HUES48 (cell line): ENCODE data around the gene IDUA.

Experiments
- H3K27ac ChIP-seq: one replicate; pipeline ENCODE4 v1.7.0; 2013; ENCODE audit warnings: low read depth, low read length, inconsistent platforms
- H3K27me3 ChIP-seq: 2 replicates; pipeline ENCODE4 v1.6.1; 2013; ENCODE audit warnings: mild to moderate bottlenecking, low read length; ENCODE audit not compliant: control insufficient read depth, insufficient read depth
- H3K36me3 ChIP-seq: 2 replicates; pipeline ENCODE4 v1.6.1; 2013; ENCODE audit warnings: low read length; ENCODE audit not compliant: control insufficient read depth, insufficient read depth
- H3K4me1 ChIP-seq: 2 replicates; pipeline ENCODE4 v1.6.1; 2013; ENCODE audit warnings: mild to moderate bottlenecking, low read length; ENCODE audit not compliant: control insufficient read depth, insufficient read depth
- H3K4me3 ChIP-seq: 2 replicates; pipeline ENCODE4 v1.5.1; 2013; ENCODE audit warnings: mild to moderate bottlenecking, low read depth, low read length
- H3K9ac ChIP-seq: 2 replicates; pipeline ENCODE4 v1.6.1; 2013; ENCODE audit warnings: mild to moderate bottlenecking, low read depth, low read length, moderate library complexity
- H3K9me3 ChIP-seq: 2 replicates; pipeline ENCODE4 v1.6.1; 2013; ENCODE audit warnings: low read length; ENCODE audit not compliant: control insufficient read depth, insufficient read depth

IDUA gene

GRCh38 chr4:957231-957580, 29.6 kb upstream of the IDUA start:
- no peak overlapping the region for H3K9ac ChIP-seq
- no peaks in the 10 kb centered on the region for H3K4me1 ChIP-seq
- H3K36me3 ChIP-seq = peaks cover 3% of the 10 kb centered on the region; the same call in 1 of the 2 replicates
- H3K27ac ChIP-seq = no peak overlapping the region
- no peaks in the 10 kb centered on the region for H3K27me3 ChIP-seq
- H3K9me3 ChIP-seq = no peaks in the 10 kb centered on the region
- H3K4me3 ChIP-seq = no peak overlapping the region

DNA sequence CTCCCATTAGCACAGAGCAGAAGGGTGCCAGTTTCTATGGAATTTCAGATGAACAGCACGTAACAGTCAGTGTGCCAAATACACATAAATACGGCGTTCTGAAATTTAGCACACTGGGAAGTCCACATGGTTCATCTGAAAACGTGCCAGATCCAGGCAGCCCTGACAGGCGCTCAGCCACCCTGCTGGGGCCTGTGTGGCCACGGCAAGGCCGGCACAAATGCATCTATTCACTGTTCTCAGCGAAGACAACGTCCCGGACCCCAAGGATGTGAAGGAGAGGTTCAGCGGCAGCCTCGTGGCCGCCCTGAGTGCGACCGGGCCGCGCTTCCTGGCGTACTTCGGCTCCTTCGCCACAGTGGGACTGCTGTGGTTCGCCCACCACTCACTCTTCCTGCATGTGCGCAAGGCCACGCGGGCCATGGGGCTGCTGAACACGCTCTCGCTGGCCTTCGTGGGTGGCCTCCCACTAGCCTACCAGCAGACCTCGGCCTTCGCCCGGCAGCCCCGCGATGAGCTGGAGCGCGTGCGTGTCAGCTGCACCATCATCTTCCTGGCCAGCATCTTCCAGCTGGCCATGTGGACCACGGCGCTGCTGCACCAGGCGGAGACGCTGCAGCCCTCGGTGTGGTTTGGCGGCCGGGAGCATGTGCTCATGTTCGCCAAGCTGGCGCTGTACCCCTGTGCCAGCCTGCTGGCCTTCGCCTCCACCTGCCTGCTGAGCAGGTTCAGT, 29.1 kb upstream of the IDUA start:
- Histone ChIP-seq H3K36me3 (peaks cover 3% of the 10 kb centered on the region; the same call in 1 of the 2 replicates), H3K4me1 (no peaks in the 10 kb centered on the region)

DNA sequence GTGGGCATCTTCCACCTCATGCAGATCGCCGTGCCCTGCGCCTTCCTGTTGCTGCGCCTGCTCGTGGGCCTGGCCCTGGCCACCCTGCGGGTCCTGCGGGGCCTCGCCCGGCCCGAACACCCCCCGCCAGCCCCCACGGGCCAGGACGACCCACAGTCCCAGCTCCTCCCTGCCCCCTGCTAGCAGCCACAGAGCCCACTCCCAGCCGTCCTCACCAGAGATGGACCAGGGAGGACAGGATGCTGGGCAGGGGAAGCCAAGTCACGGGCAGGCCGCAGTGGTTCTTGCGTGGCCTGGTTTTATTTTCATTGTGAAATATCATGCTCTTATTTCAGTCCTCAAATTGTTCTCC, 28.6 kb upstream of the IDUA start:
- peaks cover 3% of the 10 kb centered on the region; the same call in 1 of the 2 replicates for H3K36me3 ChIP-seq
- H3K4me1 ChIP-seq = no peaks in the 10 kb centered on the region
- H3K9me3 ChIP-seq = no peaks in the 10 kb centered on the region
- no peaks in the 10 kb centered on the region for H3K27me3 ChIP-seq
- no peak overlapping the region for H3K4me3 ChIP-seq
- H3K9ac ChIP-seq = no peak overlapping the region
- H3K27ac ChIP-seq = no peak overlapping the region

More for the DNA sequence above, 29.1 kb upstream of the IDUA start:
- H3K27me3 ChIP-seq = no peaks in the 10 kb centered on the region
- H3K27ac ChIP-seq = no peak overlapping the region
- no peaks in the 10 kb centered on the region for H3K9me3 ChIP-seq
- no peak overlapping the region for H3K9ac ChIP-seq
- no peak overlapping the region for H3K4me3 ChIP-seq

- Histone ChIP-seq H3K4me3 (no peak overlapping the region), H3K4me1 (no peaks in the 10 kb centered on the region), H3K36me3 (peaks cover 3% of the 10 kb centered on the region; the same call in 1 of the 2 replicates), H3K9me3 (no peaks in the 10 kb centered on the region), H3K27me3 (no peaks in the 10 kb centered on the region), H3K9ac (no peak overlapping the region), H3K27ac (no peak overlapping the region)
These were observed 28.0 kb upstream of the IDUA start for GRCh38 chr4:958696-959337.

- Histone ChIP-seq H3K27ac (no peak overlapping the region), H3K9me3 (no peaks in the 10 kb centered on the region), H3K4me3 (no peak overlapping the region), H3K27me3 (no peaks in the 10 kb centered on the region), H3K36me3 (peaks cover 3% of the 10 kb centered on the region; the same call in 1 of the 2 replicates), H3K4me1 (no peaks in the 10 kb centered on the region), H3K9ac (no peak overlapping the region)
These were observed 27.3 kb upstream of the IDUA start for GRCh38 chr4:959338-960139.

DNA sequence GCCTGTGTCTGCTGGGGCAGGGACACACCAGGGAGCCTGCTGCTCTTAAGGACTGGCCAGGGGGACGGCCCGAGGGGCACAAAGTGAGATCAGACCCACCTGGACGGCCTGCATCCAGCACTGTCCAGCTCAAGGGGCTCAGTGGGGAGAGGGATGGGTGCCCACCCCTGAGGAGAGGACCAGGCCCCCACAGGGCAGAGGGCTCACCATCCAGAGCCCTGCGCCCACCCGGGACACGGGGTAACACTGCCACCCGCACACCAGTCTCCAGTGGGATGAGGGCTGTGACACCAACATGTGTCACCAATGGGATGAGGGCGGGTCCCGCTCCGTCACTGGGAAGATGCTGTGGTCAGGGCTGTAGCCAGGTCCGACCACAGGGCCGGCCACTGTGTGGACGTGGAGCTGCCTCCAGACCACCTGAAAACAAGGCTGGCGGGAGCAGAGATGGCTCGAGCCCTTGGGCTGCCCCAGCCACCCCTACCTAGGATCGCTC, 26.7 kb upstream of the IDUA start:
- Histone ChIP-seq H3K9ac (no peak overlapping the region), H3K4me1 (no peaks in the 10 kb centered on the region), H3K36me3 (peaks cover 3% of the 10 kb centered on the region; the same call in 1 of the 2 replicates), H3K4me3 (no peak overlapping the region), H3K9me3 (no peaks in the 10 kb centered on the region), H3K27ac (no peak overlapping the region), H3K27me3 (no peaks in the 10 kb centered on the region)

DNA sequence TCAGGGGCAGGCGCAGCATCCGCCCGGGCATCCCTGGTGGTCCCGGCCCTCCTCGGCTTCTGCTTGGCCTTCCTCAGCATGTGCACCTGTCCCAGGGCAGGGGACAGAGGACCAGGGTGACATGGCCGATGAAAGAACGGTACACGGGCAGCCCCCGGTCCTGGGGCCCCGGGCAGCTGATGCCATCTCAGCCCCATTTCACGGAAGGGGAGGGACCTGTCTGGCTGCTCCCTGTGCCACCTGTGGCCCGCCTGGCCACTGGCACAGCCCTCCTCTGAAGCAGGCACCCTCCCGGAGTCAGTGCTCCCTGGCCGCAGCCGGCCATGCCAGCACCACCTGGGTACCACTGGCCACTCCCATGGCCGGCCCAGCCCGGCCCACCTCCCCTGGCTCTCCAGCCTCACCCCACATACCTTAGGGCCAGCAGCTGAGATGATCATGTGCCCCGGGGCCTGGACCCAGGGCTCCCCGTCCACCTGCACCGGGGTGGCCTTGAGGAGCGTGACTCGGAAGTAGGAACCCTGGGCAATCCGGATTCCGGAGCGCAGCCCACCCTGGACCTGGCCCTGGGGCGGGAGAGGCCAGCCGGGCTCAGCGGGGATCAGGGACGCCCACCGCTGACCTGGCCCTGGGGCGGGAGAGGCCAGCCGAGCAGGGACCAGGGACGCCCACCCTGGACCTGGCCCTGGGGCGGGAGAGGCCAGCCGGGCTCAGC, 26.1 kb upstream of the IDUA start:
- Histone ChIP-seq H3K36me3 (peaks cover 3% of the 10 kb centered on the region; the same call in 1 of the 2 replicates), H3K27me3 (no peaks in the 10 kb centered on the region)

DNA sequence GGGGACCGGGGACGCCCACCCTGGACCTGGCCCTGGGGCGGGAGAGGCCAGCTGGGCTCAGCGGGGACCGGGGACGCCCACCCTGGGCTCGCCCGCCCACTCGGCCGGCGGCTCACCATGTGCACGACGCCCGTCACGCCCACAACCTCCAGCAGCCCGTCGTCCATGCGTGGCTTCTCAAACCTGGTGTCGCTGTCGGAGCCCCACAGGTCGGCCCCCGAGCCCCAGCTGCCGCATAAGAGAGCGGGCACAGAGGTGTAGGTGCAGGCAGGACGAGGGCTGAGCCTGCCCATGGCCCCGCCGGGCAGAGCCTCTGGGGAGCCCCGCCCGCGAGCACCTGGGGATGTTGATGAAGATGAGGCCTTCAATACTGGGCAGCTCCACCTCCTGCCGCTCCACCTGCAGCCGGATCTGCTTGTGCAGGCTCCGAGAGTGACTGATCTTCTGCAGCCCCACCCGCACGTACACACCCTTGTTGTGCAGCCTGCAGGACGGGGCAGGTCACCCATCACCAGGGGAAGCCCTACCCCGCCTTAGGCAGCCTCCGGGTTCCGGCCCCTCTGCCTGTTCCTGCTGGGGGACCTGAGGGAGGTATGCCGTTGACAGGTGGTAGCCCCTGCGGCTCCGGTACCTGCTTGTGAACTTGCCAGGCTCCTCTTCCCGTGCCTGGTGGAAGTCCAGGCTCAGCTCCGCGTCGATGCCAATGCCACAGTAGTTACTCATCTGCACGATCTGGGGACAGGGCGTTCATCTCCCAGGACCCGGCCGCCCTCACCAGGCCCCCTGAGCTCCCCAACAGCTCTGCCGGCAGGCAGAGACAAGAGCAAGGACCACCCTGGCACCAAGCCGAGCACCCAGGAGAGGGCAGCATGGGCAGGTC, 25.3 kb upstream of the IDUA start:
- no peaks in the 10 kb centered on the region for H3K9me3 ChIP-seq
- no peaks in the 10 kb centered on the region for H3K27me3 ChIP-seq
- H3K36me3 ChIP-seq = peaks cover 3% of the 10 kb centered on the region; the same call in 1 of the 2 replicates
- no peak overlapping the region for H3K4me3 ChIP-seq
- no peak overlapping the region for H3K9ac ChIP-seq
- H3K4me1 ChIP-seq = no peaks in the 10 kb centered on the region
- H3K27ac ChIP-seq = no peak overlapping the region

More for the DNA sequence above, 26.1 kb upstream of the IDUA start:
- no peak overlapping the region for H3K4me3 ChIP-seq
- no peak overlapping the region for H3K9ac ChIP-seq
- no peaks in the 10 kb centered on the region for H3K9me3 ChIP-seq
- H3K4me1 ChIP-seq = no peaks in the 10 kb centered on the region
- H3K27ac ChIP-seq = no peak overlapping the region

- H3K9me3 ChIP-seq = no peaks in the 10 kb centered on the region
- peaks cover 3% of the 10 kb centered on the region; the same call in 1 of the 2 replicates for H3K27me3 ChIP-seq
- H3K4me1 ChIP-seq = no peaks in the 10 kb centered on the region
- H3K9ac ChIP-seq = no peak overlapping the region
- no peak overlapping the region for H3K4me3 ChIP-seq
- H3K27ac ChIP-seq = no peak overlapping the region
- peaks cover 3% of the 10 kb centered on the region; the same call in 1 of the 2 replicates for H3K36me3 ChIP-seq
These were observed 24.3 kb upstream of the IDUA start for GRCh38 chr4:962231-963208.
